Activated naive CD8-positive, alpha-beta T cell treated with anti-CD3 and anti-CD28 coated beads for 36 hours (primary cell): ENCODE measurements around the gene NCOA4. TPM values are rescaled to one million over a fixed set of nuclear protein-coding genes. Genes with fewer than 3 reads are reported as not detected.
A peak's percentile ranks its signal among the peaks of the same experiment; 100 is the strongest.
"Not testable (repeated sequence)": the region's sequence is repeated elsewhere in the genome, so short reads cannot be mapped to it uniquely, and the experiment has no call there.

Experiments used
- DNase-seq: peaks from one replicate; pipeline ENCODE4 v3.0.0; 2021
- H3K27ac Mint-ChIP-seq: one replicate; pipeline ENCODE4 v1.8.0; 2022; ENCODE audit warnings: mild to moderate bottlenecking, moderate library complexity, mixed read lengths
- H3K27me3 Mint-ChIP-seq: one replicate; pipeline ENCODE4 v1.8.0; 2022; ENCODE audit warnings: mild to moderate bottlenecking, mixed read lengths
- H3K36me3 Mint-ChIP-seq: one replicate; pipeline ENCODE4 v1.8.0; 2021; ENCODE audit warnings: mild to moderate bottlenecking, mixed read lengths
- H3K4me1 Mint-ChIP-seq: one replicate; pipeline ENCODE4 v1.8.0; 2021; ENCODE audit warnings: mixed read lengths
- H3K4me3 Mint-ChIP-seq: one replicate; pipeline ENCODE4 v1.8.0; 2022; ENCODE audit warnings: mild to moderate bottlenecking, moderate library complexity, mixed read lengths
- H3K9me3 Mint-ChIP-seq: one replicate; pipeline ENCODE4 v1.8.0; 2022; ENCODE audit warnings: mixed read lengths
- total RNA-seq, 2 experiments: library from RNA; stranded (reverse); gene quantifications; one replicate each; pipeline ENCODE4 v1.2.3, GENCODE V29; 2021

Gene NCOA4
- total RNA-seq, 2 experiments from 2014 or later = 109 to 111 TPM

- peak overlapping the region; percentile 4 for H3K27ac Mint-ChIP-seq
- peaks cover 20% of the 10 kb centered on the region for H3K36me3 Mint-ChIP-seq
- H3K27me3 Mint-ChIP-seq = no peaks in the 10 kb centered on the region
- H3K9me3 Mint-ChIP-seq = no peaks in the 10 kb centered on the region
- peaks cover 59% of the 10 kb centered on the region for H3K4me1 Mint-ChIP-seq
- H3K4me3 Mint-ChIP-seq = no peak overlapping the region
- no peak for DNase-seq
Observed at GRCh38 chr10:46017733-46018132, 12.7 kb downstream of the NCOA4 start.

- peak overlapping the region; percentile 14 for H3K27ac Mint-ChIP-seq
- no peaks in the 10 kb centered on the region for H3K9me3 Mint-ChIP-seq
Observed at GRCh38 chr10:46016811-46017210, 13.6 kb downstream of the NCOA4 start.

GRCh38 chr10:46016190-46016589 lies 14.2 kb downstream of the NCOA4 start:
- Mint-ChIP-seq H3K4me1 (peaks cover 47% of the 10 kb centered on the region), H3K27me3 (no peaks in the 10 kb centered on the region), H3K4me3 (no peak overlapping the region), H3K9me3 (no peaks in the 10 kb centered on the region), H3K36me3 (peaks cover 21% of the 10 kb centered on the region), H3K27ac (no peak overlapping the region)
- no peak for DNase-seq

More at GRCh38 chr10:46016811-46017210, 13.6 kb downstream of the NCOA4 start:
- Mint-ChIP-seq H3K4me3 (no peak overlapping the region), H3K27me3 (no peaks in the 10 kb centered on the region), H3K36me3 (peaks cover 20% of the 10 kb centered on the region), H3K4me1 (peaks cover 52% of the 10 kb centered on the region)
- no peak for DNase-seq

- H3K4me3 Mint-ChIP-seq = no peak overlapping the region
- H3K27me3 Mint-ChIP-seq = no peaks in the 10 kb centered on the region
- H3K4me1 Mint-ChIP-seq = peaks cover 35% of the 10 kb centered on the region
- H3K9me3 Mint-ChIP-seq = no peaks in the 10 kb centered on the region
- peak overlapping the region; percentile 52 for H3K27ac Mint-ChIP-seq
- peaks cover 28% of the 10 kb centered on the region for H3K36me3 Mint-ChIP-seq
- DNase-seq = no peak
Observed at GRCh38 chr10:46014683-46015405, 15.6 kb downstream of the NCOA4 start.

- Mint-ChIP-seq H3K4me3 (no peak overlapping the region), H3K9me3 (no peaks in the 10 kb centered on the region), H3K27ac (peak overlapping the region; percentile 52), H3K36me3 (peaks cover 28% of the 10 kb centered on the region), H3K27me3 (no peaks in the 10 kb centered on the region), H3K4me1 (peaks cover 29% of the 10 kb centered on the region)
- DNase-seq = no peak
Observed at GRCh38 chr10:46014206-46014605, 16.2 kb downstream of the NCOA4 start.

GRCh38 chr10:46012746-46013145 lies 17.7 kb downstream of the NCOA4 start:
- Mint-ChIP-seq H3K9me3 (no peaks in the 10 kb centered on the region), H3K4me1 (peaks cover 17% of the 10 kb centered on the region), H3K27ac (no peak overlapping the region), H3K4me3 (no peak overlapping the region), H3K27me3 (no peaks in the 10 kb centered on the region), H3K36me3 (peaks cover 35% of the 10 kb centered on the region)
- DNase-seq = no peak

GRCh38 chr10:46006219-46006618 lies 24.2 kb downstream of the NCOA4 start:
- Mint-ChIP-seq H3K9me3 (no peaks in the 10 kb centered on the region), H3K4me3 (no peak overlapping the region), H3K27me3 (no peaks in the 10 kb centered on the region), H3K27ac (no peak overlapping the region), H3K36me3 (peaks cover 32% of the 10 kb centered on the region), H3K4me1 (no peaks in the 10 kb centered on the region)
- no peak for DNase-seq

GRCh38 chr10:46005383-46005782 lies 25.0 kb downstream of the NCOA4 start:
- peaks cover 25% of the 10 kb centered on the region for H3K36me3 Mint-ChIP-seq
- H3K27ac Mint-ChIP-seq = no peak overlapping the region
- H3K27me3 Mint-ChIP-seq = no peaks in the 10 kb centered on the region
- no peak for DNase-seq
- H3K4me3 Mint-ChIP-seq = no peak overlapping the region
- H3K9me3 Mint-ChIP-seq = no peaks in the 10 kb centered on the region
- no peaks in the 10 kb centered on the region for H3K4me1 Mint-ChIP-seq

- Mint-ChIP-seq H3K27ac (no peak overlapping the region), H3K27me3 (no peaks in the 10 kb centered on the region), H3K4me1 (no peaks in the 10 kb centered on the region), H3K4me3 (no peak overlapping the region), H3K36me3 (peaks cover 26% of the 10 kb centered on the region), H3K9me3 (no peaks in the 10 kb centered on the region)
- no peak for DNase-seq
Observed at GRCh38 chr10:46004963-46005362, 25.5 kb downstream of the NCOA4 start.

- no peak overlapping the region for H3K4me3 Mint-ChIP-seq
- H3K36me3 Mint-ChIP-seq = peaks cover 35% of the 10 kb centered on the region
- H3K9me3 Mint-ChIP-seq = peaks cover 2% of the 10 kb centered on the region
- H3K27ac Mint-ChIP-seq = no peak overlapping the region
- H3K4me1 Mint-ChIP-seq = no peaks in the 10 kb centered on the region
- no peak for DNase-seq
- H3K27me3 Mint-ChIP-seq = no peaks in the 10 kb centered on the region
Observed at GRCh38 chr10:46002916-46003693, 27.3 kb downstream of the NCOA4 start.

GRCh38 chr10:46002189-46002687 lies 28.2 kb downstream of the NCOA4 start:
- not testable (repeated sequence) for DNase-seq, H3K9me3 Mint-ChIP-seq, H3K27me3 Mint-ChIP-seq, H3K4me3 Mint-ChIP-seq, H3K4me1 Mint-ChIP-seq
- H3K36me3 Mint-ChIP-seq = peaks cover 37% of the 10 kb centered on the region
- peak overlapping the region; percentile 46 for H3K27ac Mint-ChIP-seq

- H3K9me3 Mint-ChIP-seq = peaks cover 2% of the 10 kb centered on the region
- no peak overlapping the region for H3K4me3 Mint-ChIP-seq
- H3K4me1 Mint-ChIP-seq = no peaks in the 10 kb centered on the region
- DNase-seq = no peak
- peaks cover 39% of the 10 kb centered on the region for H3K36me3 Mint-ChIP-seq
- H3K27me3 Mint-ChIP-seq = no peaks in the 10 kb centered on the region
- no peak overlapping the region for H3K27ac Mint-ChIP-seq
Observed at GRCh38 chr10:46001187-46001756, 29.2 kb downstream of the NCOA4 start.

- H3K4me1 Mint-ChIP-seq = no peaks in the 10 kb centered on the region
- DNase-seq = no peak
- H3K36me3 Mint-ChIP-seq = peaks cover 39% of the 10 kb centered on the region
- peaks cover 2% of the 10 kb centered on the region for H3K9me3 Mint-ChIP-seq
- no peak overlapping the region for H3K4me3 Mint-ChIP-seq
- H3K27me3 Mint-ChIP-seq = no peaks in the 10 kb centered on the region
- H3K27ac Mint-ChIP-seq = no peak overlapping the region
Observed at GRCh38 chr10:46000538-46000937, 29.9 kb downstream of the NCOA4 start.

- H3K4me3 Mint-ChIP-seq, H3K27me3 Mint-ChIP-seq, H3K27ac Mint-ChIP-seq, H3K4me1 Mint-ChIP-seq, DNase-seq, H3K9me3 Mint-ChIP-seq: not testable (repeated sequence)
- H3K36me3 Mint-ChIP-seq = peaks cover 39% of the 10 kb centered on the region
Observed at GRCh38 chr10:45999955-46000354, 30.5 kb downstream of the NCOA4 start.

GRCh38 chr10:45997994-45998763 lies 32.2 kb downstream of the NCOA4 start:
- Mint-ChIP-seq H3K4me3 (no peak overlapping the region), H3K27ac (no peak overlapping the region), H3K9me3 (peaks cover 2% of the 10 kb centered on the region), H3K36me3 (peaks cover 39% of the 10 kb centered on the region), H3K27me3 (no peaks in the 10 kb centered on the region), H3K4me1 (no peaks in the 10 kb centered on the region)
- no peak for DNase-seq
